HCT116 (cell line): ENCODE data around the gene FERMT3. TPM values are rescaled to one million over a fixed set of nuclear protein-coding genes. Genes with fewer than 3 reads are reported as not detected.

Experiments used
- ATAC-seq: fragments of 200-7000 bp; cut with Tn5 transposase; 2 replicates; pipeline ENCODE4 v1.9.1; 2020; ENCODE audit warnings: mild to moderate bottlenecking, moderate library complexity
- BruUV-seq: library from RNA; stranded (reverse); fragments of 400-500 nt; replicated peaks from 2 replicates; lab custom pipeline; 2021; lab: Mats Ljungman, UMichigan
- CTCF ChIA-PET: fragments of 300-600 bp; sonication (Branson Sonifier 250); formaldehyde crosslinking; loops from one replicate; lab custom pipeline; 2021; ENCODE audit warnings: antibody characterized with exemption; lab: Charles Lee
- POLR2A ChIA-PET: fragments of 300-600, 350-600 bp; sonication (Branson Sonifier 250); formaldehyde crosslinking; loops from one replicate; lab custom pipeline; 2021; ENCODE audit warnings: antibody characterized with exemption; lab: Charles Lee
- RAD21 ChIA-PET, 2 experiments: fragments of 300-600 bp; sonication (Branson Sonifier 250); formaldehyde crosslinking; loops; one replicate each; lab custom pipeline; 2023; ENCODE audit warnings: low total read pairs in 2 of 2; ENCODE audit not compliant: uncharacterized antibody in 2 of 2, unreplicated experiment in 2 of 2, low non-redundant PET in 1 of 2; lab: Charles Lee
- DNase-seq: peaks from one replicate; pipeline ENCODE4 v3.0.0-alpha.2; 2010; ENCODE audit warnings: low read depth, low spot score
- H2AFZ ChIP-seq: fragments of 200-600 bp; shearing (Covaris generic), sonication (generic); 2 replicates; pipeline ENCODE4 v1.6.1; 2017; ENCODE audit warnings: low read depth, mixed run types, mixed read lengths, antibody characterized with exemption, low read length; ENCODE audit not compliant: poor library complexity, severe bottlenecking
- H3K27ac ChIP-seq: 2 replicates; pipeline ENCODE4 v1.5.1; 2012; ENCODE audit warnings: low read depth, low read length
- H3K27me3 ChIP-seq: fragments of 200-600 bp; sonication (generic); 2 replicates; pipeline ENCODE4 v1.6.1; 2016; ENCODE audit warnings: mixed run types, low read length, mixed read lengths; ENCODE audit not compliant: insufficient read depth
- H3K36me3 ChIP-seq, 2 experiments: fragments of 200-500 bp in 1 of 2; fragments of 200-600 bp in 1 of 2; sonication (Bioruptor generic) in 1 of 2; sonication (generic) in 1 of 2; 2 replicates each; pipeline versions ENCODE4 v1.5.1 to v1.6.1; 2014 to 2016; ENCODE audit warnings: low read length in 2 of 2, inconsistent platforms in 1 of 2, mixed read lengths in 1 of 2, mixed run types in 1 of 2; ENCODE audit not compliant: insufficient read depth in 2 of 2, control insufficient read depth in 1 of 2
- H3K4me1 ChIP-seq, 2 experiments: fragments of 200-600 bp in 1 of 2; sonication (generic) in 1 of 2; 2 replicates each; pipeline versions ENCODE4 v1.5.1 to v1.6.1; 2012 to 2017; ENCODE audit warnings: low read length in 2 of 2, inconsistent platforms in 1 of 2, mild to moderate bottlenecking in 1 of 2, mixed read lengths in 1 of 2, mixed run types in 1 of 2, moderate library complexity in 1 of 2; ENCODE audit not compliant: insufficient read depth in 2 of 2, control insufficient read depth in 1 of 2
- H3K4me2 ChIP-seq: fragments of 200-600 bp; sonication (generic); 2 replicates; pipeline ENCODE4 v1.6.1; 2017; ENCODE audit warnings: mixed run types, low read length, mixed read lengths
- H3K4me3 ChIP-seq, 2 experiments: fragments of 200-600 bp in 1 of 2; sonication (generic) in 1 of 2; replicated peaks in 1 of 2; 2 replicates each; pipeline ENCODE4 v1.5.1; 2011 to 2016; ENCODE audit warnings: low read length in 2 of 2, control low read depth in 1 of 2, low read depth in 1 of 2, mild to moderate bottlenecking in 1 of 2, mixed read lengths in 1 of 2, mixed run types in 1 of 2
- H3K79me2 ChIP-seq: fragments of 200-600 bp; sonication (generic); 2 replicates; pipeline ENCODE4 v1.6.1; 2017; ENCODE audit warnings: mild to moderate bottlenecking, mixed run types, low read length, moderate library complexity, mixed read lengths; ENCODE audit not compliant: insufficient read depth
- H3K9ac ChIP-seq: fragments of 200-600 bp; sonication (generic); 2 replicates; pipeline ENCODE4 v1.6.1; 2016; ENCODE audit warnings: low read length, mixed read lengths
- H3K9me2 ChIP-seq: fragments of 200-600 bp; sonication (generic), shearing (Covaris generic); 2 replicates; pipeline ENCODE4 v1.6.1; 2017; ENCODE audit warnings: mixed run types, mild to moderate bottlenecking, moderate library complexity; ENCODE audit not compliant: insufficient read depth
- H3K9me3 ChIP-seq, 2 experiments: fragments of 200-500 bp in 1 of 2; fragments of 200-600 bp in 1 of 2; sonication (Bioruptor generic) in 1 of 2; sonication (generic) in 1 of 2; 2 replicates each; pipeline ENCODE4 v1.6.1; 2014 to 2017; ENCODE audit warnings: low read length in 2 of 2, mixed read lengths in 2 of 2, inconsistent platforms in 1 of 2, low read depth in 1 of 2, mild to moderate bottlenecking in 1 of 2, mixed run types in 1 of 2, moderate library complexity in 1 of 2; ENCODE audit not compliant: control insufficient read depth in 1 of 2, insufficient read depth in 1 of 2
- H4K20me1 ChIP-seq: fragments of 200-600 bp; sonication (generic), shearing (Covaris generic); 2 replicates; pipeline ENCODE4 v1.6.1; 2017; ENCODE audit warnings: mixed run types, mild to moderate bottlenecking, moderate library complexity; ENCODE audit not compliant: insufficient read depth
- CEBPB ChIP-seq: IDR thresholded peaks from 2 replicates; pipeline ENCODE4 v1.6.1; 2012; ENCODE audit warnings: low read depth
- EGR1 ChIP-seq: IDR thresholded peaks from 2 replicates; pipeline ENCODE4 v1.6.1; 2012; ENCODE audit warnings: low read depth
- EZH2 ChIP-seq: fragments of 200-600 bp; sonication (generic); IDR thresholded peaks from 2 replicates; pipeline ENCODE4 v1.6.1; 2017; ENCODE audit warnings: antibody characterized with exemption, mixed run types
- EZH2phosphoT487 ChIP-seq: fragments of 200-600 bp; IDR thresholded peaks from 2 replicates; pipeline ENCODE4 v1.6.1; 2018; ENCODE audit warnings: antibody characterized with exemption, borderline replicate concordance
- FOSL1 ChIP-seq: IDR thresholded peaks from 2 replicates; pipeline ENCODE4 v1.6.1; 2012; ENCODE audit warnings: low read depth
- JUND ChIP-seq: IDR thresholded peaks from 2 replicates; pipeline ENCODE4 v1.6.1; 2012
- POLR2A ChIP-seq: IDR thresholded peaks from 2 replicates; pipeline ENCODE4 v1.7.0; 2011; ENCODE audit warnings: borderline replicate concordance; ENCODE audit not compliant: insufficient read depth, insufficient read length; ENCODE audit errors: extremely low read depth
- SP1 ChIP-seq: IDR thresholded peaks from 2 replicates; pipeline ENCODE4 v1.6.1; 2012; ENCODE audit warnings: low read depth
- SRF ChIP-seq: IDR thresholded peaks from 2 replicates; pipeline ENCODE4 v1.6.1; 2012; ENCODE audit warnings: low read depth
- TCF7L2 ChIP-seq: IDR thresholded peaks from 2 replicates; pipeline ENCODE4 v1.7.0; 2011; ENCODE audit warnings: borderline replicate concordance, inconsistent platforms; ENCODE audit not compliant: insufficient read depth, insufficient read length; ENCODE audit errors: extremely low read depth
- YY1 ChIP-seq: IDR thresholded peaks from 2 replicates; pipeline ENCODE4 v1.6.1; 2011; ENCODE audit warnings: low read length, low read depth, moderate library complexity, mild to moderate bottlenecking; ENCODE audit not compliant: insufficient replicate concordance; ENCODE audit errors: extremely low read depth
- ZNF274 ChIP-seq: fragments of 200-500 bp; sonication (Bioruptor generic); IDR thresholded peaks from 2 replicates; pipeline ENCODE4 v1.6.1; 2014; ENCODE audit warnings: mild to moderate bottlenecking, low read depth, low read length, inconsistent platforms
- intact Hi-C: fragments of 100-400 bp; cut with micrococcal nuclease; formaldehyde crosslinking; loops from 2 replicates; pipeline ENCODE4 v1.10.0; 2022
- total RNA-seq: library from RNA; stranded (reverse); gene quantifications from one replicate; pipeline ENCODE4 v1.2.1, GENCODE V29; 2021; ENCODE audit not compliant: unreplicated experiment
- TF ChIP-seq, protein P1 (sequence below), 3 experiments: fragments of 200-600 bp in 1 of 3; sonication (generic) in 1 of 3; IDR thresholded peaks in 2 of 3; conservative IDR thresholded peaks in 1 of 3; 2 replicates each; pipeline ENCODE4 v1.5.1; 2012 to 2017; ENCODE audit warnings: low read depth in 2 of 3, low read length in 2 of 3, antibody characterized with exemption in 1 of 3, borderline replicate concordance in 1 of 3, control low read depth in 1 of 3, mild to moderate bottlenecking in 1 of 3, mixed read lengths in 1 of 3, mixed run types in 1 of 3, moderate library complexity in 1 of 3; ENCODE audit not compliant: insufficient read depth in 1 of 3
- TF ChIP-seq, protein P2 (sequence below): IDR thresholded peaks from 2 replicates; pipeline ENCODE4 v1.6.1; 2011; ENCODE audit warnings: mild to moderate bottlenecking, low read length, moderate library complexity; ENCODE audit not compliant: insufficient replicate concordance; ENCODE audit errors: extremely low read depth
- TF ChIP-seq, protein P3 (sequence below): IDR thresholded peaks from 2 replicates; pipeline ENCODE4 v1.6.1; 2012; ENCODE audit warnings: low read depth
- TF ChIP-seq, protein P4 (sequence below): IDR thresholded peaks from 2 replicates; pipeline ENCODE4 v1.6.1; 2012

Gene FERMT3
- total RNA-seq, 1 experiment from 2014 or later, result 4.3 TPM

DNA sequence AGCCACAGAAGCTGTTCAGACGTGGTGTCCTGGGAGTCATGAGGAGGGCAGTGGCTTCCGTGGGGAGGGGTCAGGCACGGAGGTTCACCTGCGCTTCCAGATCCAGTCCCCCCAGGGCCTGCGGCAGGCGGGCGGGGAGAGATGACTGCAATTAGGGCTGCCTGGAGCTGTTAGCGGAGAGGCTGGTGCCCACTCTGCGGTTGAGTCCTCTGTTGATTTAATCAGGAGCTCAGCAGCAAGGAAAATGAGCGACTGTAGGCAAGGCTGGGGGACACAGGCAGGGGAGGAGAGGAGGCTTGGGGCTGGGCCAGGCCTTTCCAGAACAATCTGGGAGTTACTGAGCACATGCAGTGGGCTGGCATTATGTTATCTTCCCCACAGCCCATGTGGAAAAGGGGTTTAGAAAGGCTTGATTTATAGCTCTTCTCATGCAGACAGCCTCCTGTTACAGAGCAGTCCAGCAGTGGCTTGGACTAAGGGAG is 57.9 kb downstream of the FERMT3 start:
- no TSS peak for BruUV-seq
- Histone ChIP-seq H3K27ac (no peak overlapping the region), H2AFZ (no peak overlapping the region), H3K9me3 (no peaks in the 10 kb centered on the region), H4K20me1 (no peaks in the 10 kb centered on the region), H3K9me2 (no peaks in the 10 kb centered on the region), H3K4me3 (no peak overlapping the region), H3K27me3 (no peaks in the 10 kb centered on the region), H3K4me1 (peaks cover 13 to 19% of the 10 kb centered on the region in 2 experiments; a peak in 3 of 4 replicates), H3K36me3 (peaks cover 11 to 43% of the 10 kb centered on the region in 2 experiments; a peak in 3 of 4 replicates), H3K9ac (no peak overlapping the region), H3K4me2 (no peak overlapping the region), H3K79me2 (no peaks in the 10 kb centered on the region; the same call in 1 of the 2 replicates)
- TF ChIP-seq POLR2A (no peak), FOSL1 (no peak), EZH2phosphoT487 (no peak), TCF7L2 (no peak), EGR1 (no peak), EZH2 (no peak), ZNF274 (no peak), CEBPB (no peak), SP1 (no peak), JUND (no peak), SRF (no peak), YY1 (no peak)
- TF ChIP-seq, protein P1, sequence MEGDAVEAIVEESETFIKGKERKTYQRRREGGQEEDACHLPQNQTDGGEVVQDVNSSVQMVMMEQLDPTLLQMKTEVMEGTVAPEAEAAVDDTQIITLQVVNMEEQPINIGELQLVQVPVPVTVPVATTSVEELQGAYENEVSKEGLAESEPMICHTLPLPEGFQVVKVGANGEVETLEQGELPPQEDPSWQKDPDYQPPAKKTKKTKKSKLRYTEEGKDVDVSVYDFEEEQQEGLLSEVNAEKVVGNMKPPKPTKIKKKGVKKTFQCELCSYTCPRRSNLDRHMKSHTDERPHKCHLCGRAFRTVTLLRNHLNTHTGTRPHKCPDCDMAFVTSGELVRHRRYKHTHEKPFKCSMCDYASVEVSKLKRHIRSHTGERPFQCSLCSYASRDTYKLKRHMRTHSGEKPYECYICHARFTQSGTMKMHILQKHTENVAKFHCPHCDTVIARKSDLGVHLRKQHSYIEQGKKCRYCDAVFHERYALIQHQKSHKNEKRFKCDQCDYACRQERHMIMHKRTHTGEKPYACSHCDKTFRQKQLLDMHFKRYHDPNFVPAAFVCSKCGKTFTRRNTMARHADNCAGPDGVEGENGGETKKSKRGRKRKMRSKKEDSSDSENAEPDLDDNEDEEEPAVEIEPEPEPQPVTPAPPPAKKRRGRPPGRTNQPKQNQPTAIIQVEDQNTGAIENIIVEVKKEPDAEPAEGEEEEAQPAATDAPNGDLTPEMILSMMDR (IDR thresholded peaks at IDR 0.05 in 2 of 3, conservative IDR thresholded peaks at IDR 0.05 in 1 of 3; ENCODE audit: borderline replicate concordance in 1 of 3, insufficient read depth in 1 of 3, low read depth in 2 of 3, low read length in 2 of 3), result no peak
- TF ChIP-seq, protein P2, sequence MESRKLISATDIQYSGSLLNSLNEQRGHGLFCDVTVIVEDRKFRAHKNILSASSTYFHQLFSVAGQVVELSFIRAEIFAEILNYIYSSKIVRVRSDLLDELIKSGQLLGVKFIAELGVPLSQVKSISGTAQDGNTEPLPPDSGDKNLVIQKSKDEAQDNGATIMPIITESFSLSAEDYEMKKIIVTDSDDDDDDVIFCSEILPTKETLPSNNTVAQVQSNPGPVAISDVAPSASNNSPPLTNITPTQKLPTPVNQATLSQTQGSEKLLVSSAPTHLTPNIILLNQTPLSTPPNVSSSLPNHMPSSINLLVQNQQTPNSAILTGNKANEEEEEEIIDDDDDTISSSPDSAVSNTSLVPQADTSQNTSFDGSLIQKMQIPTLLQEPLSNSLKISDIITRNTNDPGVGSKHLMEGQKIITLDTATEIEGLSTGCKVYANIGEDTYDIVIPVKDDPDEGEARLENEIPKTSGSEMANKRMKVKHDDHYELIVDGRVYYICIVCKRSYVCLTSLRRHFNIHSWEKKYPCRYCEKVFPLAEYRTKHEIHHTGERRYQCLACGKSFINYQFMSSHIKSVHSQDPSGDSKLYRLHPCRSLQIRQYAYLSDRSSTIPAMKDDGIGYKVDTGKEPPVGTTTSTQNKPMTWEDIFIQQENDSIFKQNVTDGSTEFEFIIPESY, result no peak
- TF ChIP-seq, protein P3, sequence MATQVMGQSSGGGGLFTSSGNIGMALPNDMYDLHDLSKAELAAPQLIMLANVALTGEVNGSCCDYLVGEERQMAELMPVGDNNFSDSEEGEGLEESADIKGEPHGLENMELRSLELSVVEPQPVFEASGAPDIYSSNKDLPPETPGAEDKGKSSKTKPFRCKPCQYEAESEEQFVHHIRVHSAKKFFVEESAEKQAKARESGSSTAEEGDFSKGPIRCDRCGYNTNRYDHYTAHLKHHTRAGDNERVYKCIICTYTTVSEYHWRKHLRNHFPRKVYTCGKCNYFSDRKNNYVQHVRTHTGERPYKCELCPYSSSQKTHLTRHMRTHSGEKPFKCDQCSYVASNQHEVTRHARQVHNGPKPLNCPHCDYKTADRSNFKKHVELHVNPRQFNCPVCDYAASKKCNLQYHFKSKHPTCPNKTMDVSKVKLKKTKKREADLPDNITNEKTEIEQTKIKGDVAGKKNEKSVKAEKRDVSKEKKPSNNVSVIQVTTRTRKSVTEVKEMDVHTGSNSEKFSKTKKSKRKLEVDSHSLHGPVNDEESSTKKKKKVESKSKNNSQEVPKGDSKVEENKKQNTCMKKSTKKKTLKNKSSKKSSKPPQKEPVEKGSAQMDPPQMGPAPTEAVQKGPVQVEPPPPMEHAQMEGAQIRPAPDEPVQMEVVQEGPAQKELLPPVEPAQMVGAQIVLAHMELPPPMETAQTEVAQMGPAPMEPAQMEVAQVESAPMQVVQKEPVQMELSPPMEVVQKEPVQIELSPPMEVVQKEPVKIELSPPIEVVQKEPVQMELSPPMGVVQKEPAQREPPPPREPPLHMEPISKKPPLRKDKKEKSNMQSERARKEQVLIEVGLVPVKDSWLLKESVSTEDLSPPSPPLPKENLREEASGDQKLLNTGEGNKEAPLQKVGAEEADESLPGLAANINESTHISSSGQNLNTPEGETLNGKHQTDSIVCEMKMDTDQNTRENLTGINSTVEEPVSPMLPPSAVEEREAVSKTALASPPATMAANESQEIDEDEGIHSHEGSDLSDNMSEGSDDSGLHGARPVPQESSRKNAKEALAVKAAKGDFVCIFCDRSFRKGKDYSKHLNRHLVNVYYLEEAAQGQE, result no peak
- TF ChIP-seq, protein P4, sequence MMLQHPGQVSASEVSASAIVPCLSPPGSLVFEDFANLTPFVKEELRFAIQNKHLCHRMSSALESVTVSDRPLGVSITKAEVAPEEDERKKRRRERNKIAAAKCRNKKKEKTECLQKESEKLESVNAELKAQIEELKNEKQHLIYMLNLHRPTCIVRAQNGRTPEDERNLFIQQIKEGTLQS, result no peak
- ChIA-PET CTCF (interaction anchor here (1.4 kb wide), 1 partner anchor 14 kb away, joined by 4 read pairs; no protein-coding TSS in a partner anchor), RAD21 (no interaction called here), POLR2A (no interaction called here)
- intact Hi-C loops, result no loop called here
- no peak for DNase-seq
- ATAC-seq, result no peak
